Heart left ventricle (tissue), 13 donors: ENCODE measurements around the gene TRIM66.

Experiments used
- CTCF ChIP-seq, 12 donors: fragments of 200-600 bp; sonication (generic) in 4 of 12; IDR thresholded peaks; one replicate each; pipeline versions ENCODE4 v1.5.0 to v1.8.0; 2018 to 2022; ENCODE audit warnings: antibody characterized with exemption in 12 of 12, mild to moderate bottlenecking in 5 of 12
- POLR2A ChIP-seq, 2 donors: fragments of 450-650 bp; IDR thresholded peaks; one replicate each; pipeline ENCODE4 v1.6.1; 2017; ENCODE audit warnings: antibody characterized with exemption in 2 of 2, mild to moderate bottlenecking in 2 of 2, moderate library complexity in 2 of 2
- donor health status: ischemic (EF 13 %, LVEDD 7.1; RV severe dilation, severe dysfunction).
- donor health status: DM: no; HTN: yes; CAD: no.
- donor health status: DM: no; HTN: no; CAD: no.
- donor health status: ischemic (EF 25% LVEDD 6.9; RV normal size, moderate dysfunction).
- donor health status: ischemic (EF 25% LVEDD 5.7; RV mildly dilated, moderate dysfunction).
- donor health status: ischemic (EF 35%, LVEDD 5.7; RV mildly dilated, moderate dysfunction).
- donor health status: nonischemic (EF 11% LVEDD 7.7; RV severe dilation, severe dysfunction).
- donor health status: DM: yes; HTN: yes; CAD: no.
- donor health status: PGD.
- donor health status: ischemic (EF 29% LVEDD 5.4; RV normal size, mild dysfunction).
- donor health status: nonischemic (EF 23%, LVEDD 6.1; RV moderate dilation, normal function).

GRCh38 chr11:8671651-8672062, 10.8 kb downstream of the TRIM66 start:
- no peak for TF ChIP-seq CTCF (IDR thresholded peaks at IDR 0.05)
- no peak for TF ChIP-seq POLR2A (IDR thresholded peaks at IDR 0.05)
